ENCODE results near the gene PLCB1. TPM values are rescaled to one million over a fixed set of nuclear protein-coding genes. Genes with fewer than 3 reads are reported as not detected.

The PLCB1 gene
- total and polyA plus RNA-seq, 10 of the 15 experiments (the other 5 are each of a cell fraction or from before 2014, with no cell fraction given), result 0.05 to 5.3 (median 0.17) TPM; not detected in 1

DNA sequence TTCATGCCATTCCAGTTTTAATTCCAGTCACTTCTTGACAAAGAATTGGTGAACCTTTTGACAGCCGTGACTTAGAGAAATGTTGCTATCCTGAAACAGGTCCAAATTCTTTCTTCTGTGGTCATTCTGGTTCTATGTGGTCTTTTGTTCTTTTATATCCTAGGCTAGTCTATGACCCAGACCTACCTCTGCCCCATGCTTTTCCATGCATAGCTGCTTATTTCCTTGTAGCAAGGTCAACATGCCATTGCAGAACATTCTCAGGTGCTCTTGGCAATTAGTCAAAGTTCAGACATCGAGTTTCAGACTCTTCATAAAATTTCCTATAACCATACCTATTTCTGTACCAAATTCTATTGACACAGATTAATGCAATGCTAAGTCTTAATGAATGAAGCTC, 202.6 kb downstream of the PLCB1 start:
- WGBS (ENCODE audit: insufficient coverage, insufficient replicate concordance, low lambda C conversion rate, missing lambda C conversion rate), result 6% methylated on average over 2 of the region's 2 CpGs
- CTCF ChIA-PET, result interaction anchor here (1.0 kb wide), 1 partner anchor 54 kb away, joined by 4 read pairs; no protein-coding TSS in a partner anchor

More for the DNA sequence above, 202.6 kb downstream of the PLCB1 start:
- Histone ChIP-seq H3K9ac (ENCODE audit: control insufficient read depth, insufficient read depth, low read length) (no peak overlapping the region), H3K79me2 (ENCODE audit: control insufficient read depth, insufficient read depth, low read length) (no peaks in the 10 kb centered on the region), H3K4me2 (ENCODE audit: control insufficient read depth, insufficient read depth) (no peak overlapping the region), H3K36me3 (ENCODE audit: control insufficient read depth in 2 of 2, insufficient read depth in 2 of 2, low read length in 1 of 2) (no peaks in the 10 kb centered on the region), H4K20me1 (ENCODE audit: control insufficient read depth, insufficient read depth) (no peaks in the 10 kb centered on the region), H3K27me3 (replicated peaks in 1 of 2; ENCODE audit: control insufficient read depth in 2 of 2, insufficient read depth in 2 of 2, low read length in 1 of 2) (no peaks in the 10 kb centered on the region), H3K27ac (ENCODE audit: control insufficient read depth, insufficient read depth) (no peak overlapping the region), H3K4me3 (no peak overlapping the region), H3K4me1 (ENCODE audit: control insufficient read depth, insufficient read depth, low read length) (no peaks in the 10 kb centered on the region), H3K9me3 (replicated peaks; ENCODE audit: control insufficient read depth, insufficient read depth, low read length) (no peaks in the 10 kb centered on the region), H2AFZ (ENCODE audit: control insufficient read depth, low read depth, low read length) (no peak overlapping the region)
- ChIA-PET SMC1A (ENCODE audit: uncharacterized antibody, unreplicated experiment) (no interaction called here), RAD21 (ENCODE audit: unreplicated experiment) (no interaction called here), POLR2A (no interaction called here)
- in situ Hi-C loops (cut with MboI) (no loop called here), intact Hi-C loops (cut with micrococcal nuclease; ENCODE audit: unreplicated experiment) (no loop called here)
- no TSS peak for BruUV-seq (replicated peaks)
- DNase-seq (ENCODE audit: low read depth, low spot score) (no peak), ATAC-seq (no peak), FAIRE-seq (no peak)
- no peak for TF ChIP-seq EGR1 (IDR thresholded peaks at IDR 0.05; ENCODE audit: borderline replicate concordance in 1 of 2, low read depth in 2 of 2, low read length in 2 of 2)
- no peak for TF ChIP-seq POLR2AphosphoS5 (IDR thresholded peaks at IDR 0.05; ENCODE audit: low read length)
- TF ChIP-seq BCL11A (IDR thresholded peaks at IDR 0.05; ENCODE audit: low read depth, low read length), result no peak
- no peak for TF ChIP-seq HCFC1 (IDR thresholded peaks at IDR 0.05; ENCODE audit: low read length)
- TF ChIP-seq CREM (IDR thresholded peaks at IDR 0.05; ENCODE audit: low read depth), result no peak
- TF ChIP-seq, protein P1, sequence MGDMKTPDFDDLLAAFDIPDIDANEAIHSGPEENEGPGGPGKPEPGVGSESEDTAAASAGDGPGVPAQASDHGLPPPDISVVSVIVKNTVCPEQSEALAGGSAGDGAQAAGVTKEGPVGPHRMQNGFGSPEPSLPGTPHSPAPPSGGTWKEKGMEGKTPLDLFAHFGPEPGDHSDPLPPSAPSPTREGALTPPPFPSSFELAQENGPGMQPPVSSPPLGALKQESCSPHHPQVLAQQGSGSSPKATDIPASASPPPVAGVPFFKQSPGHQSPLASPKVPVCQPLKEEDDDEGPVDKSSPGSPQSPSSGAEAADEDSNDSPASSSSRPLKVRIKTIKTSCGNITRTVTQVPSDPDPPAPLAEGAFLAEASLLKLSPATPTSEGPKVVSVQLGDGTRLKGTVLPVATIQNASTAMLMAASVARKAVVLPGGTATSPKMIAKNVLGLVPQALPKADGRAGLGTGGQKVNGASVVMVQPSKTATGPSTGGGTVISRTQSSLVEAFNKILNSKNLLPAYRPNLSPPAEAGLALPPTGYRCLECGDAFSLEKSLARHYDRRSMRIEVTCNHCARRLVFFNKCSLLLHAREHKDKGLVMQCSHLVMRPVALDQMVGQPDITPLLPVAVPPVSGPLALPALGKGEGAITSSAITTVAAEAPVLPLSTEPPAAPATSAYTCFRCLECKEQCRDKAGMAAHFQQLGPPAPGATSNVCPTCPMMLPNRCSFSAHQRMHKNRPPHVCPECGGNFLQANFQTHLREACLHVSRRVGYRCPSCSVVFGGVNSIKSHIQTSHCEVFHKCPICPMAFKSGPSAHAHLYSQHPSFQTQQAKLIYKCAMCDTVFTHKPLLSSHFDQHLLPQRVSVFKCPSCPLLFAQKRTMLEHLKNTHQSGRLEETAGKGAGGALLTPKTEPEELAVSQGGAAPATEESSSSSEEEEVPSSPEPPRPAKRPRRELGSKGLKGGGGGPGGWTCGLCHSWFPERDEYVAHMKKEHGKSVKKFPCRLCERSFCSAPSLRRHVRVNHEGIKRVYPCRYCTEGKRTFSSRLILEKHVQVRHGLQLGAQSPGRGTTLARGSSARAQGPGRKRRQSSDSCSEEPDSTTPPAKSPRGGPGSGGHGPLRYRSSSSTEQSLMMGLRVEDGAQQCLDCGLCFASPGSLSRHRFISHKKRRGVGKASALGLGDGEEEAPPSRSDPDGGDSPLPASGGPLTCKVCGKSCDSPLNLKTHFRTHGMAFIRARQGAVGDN (IDR thresholded peaks at IDR 0.05), result no peak
- TF ChIP-seq JUNB (IDR thresholded peaks at IDR 0.05), result no peak
- TF ChIP-seq, protein P2, sequence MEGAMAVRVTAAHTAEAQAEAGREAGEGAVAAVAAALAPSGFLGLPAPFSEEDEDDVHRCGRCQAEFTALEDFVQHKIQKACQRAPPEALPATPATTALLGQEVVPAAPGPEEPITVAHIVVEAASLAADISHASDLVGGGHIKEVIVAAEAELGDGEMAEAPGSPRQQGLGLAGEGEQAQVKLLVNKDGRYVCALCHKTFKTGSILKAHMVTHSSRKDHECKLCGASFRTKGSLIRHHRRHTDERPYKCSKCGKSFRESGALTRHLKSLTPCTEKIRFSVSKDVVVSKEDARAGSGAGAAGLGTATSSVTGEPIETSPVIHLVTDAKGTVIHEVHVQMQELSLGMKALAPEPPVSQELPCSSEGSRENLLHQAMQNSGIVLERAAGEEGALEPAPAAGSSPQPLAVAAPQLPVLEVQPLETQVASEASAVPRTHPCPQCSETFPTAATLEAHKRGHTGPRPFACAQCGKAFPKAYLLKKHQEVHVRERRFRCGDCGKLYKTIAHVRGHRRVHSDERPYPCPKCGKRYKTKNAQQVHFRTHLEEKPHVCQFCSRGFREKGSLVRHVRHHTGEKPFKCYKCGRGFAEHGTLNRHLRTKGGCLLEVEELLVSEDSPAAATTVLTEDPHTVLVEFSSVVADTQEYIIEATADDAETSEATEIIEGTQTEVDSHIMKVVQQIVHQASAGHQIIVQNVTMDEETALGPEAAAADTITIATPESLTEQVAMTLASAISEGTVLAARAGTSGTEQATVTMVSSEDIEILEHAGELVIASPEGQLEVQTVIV (IDR thresholded peaks at IDR 0.05; ENCODE audit: borderline replicate concordance, partially characterized antibody), result no peak
- no peak for TF ChIP-seq SMARCA5 (IDR thresholded peaks at IDR 0.05)
